GM21737 (cell line): ENCODE results near the gene NTHL1.
"Not testable (repeated sequence)": the region's sequence is repeated elsewhere in the genome, so short reads cannot be mapped to it uniquely, and the experiment has no call there.

ENCODE experiments used
- ATAC-seq: cut with Tn5 transposase; IDR thresholded peaks from one replicate; pipeline ENCODE4 v1.9.1; 2021; ENCODE audit warnings: mild to moderate bottlenecking, moderate library complexity; ENCODE audit not compliant: unreplicated experiment

The NTHL1 gene

DNA sequence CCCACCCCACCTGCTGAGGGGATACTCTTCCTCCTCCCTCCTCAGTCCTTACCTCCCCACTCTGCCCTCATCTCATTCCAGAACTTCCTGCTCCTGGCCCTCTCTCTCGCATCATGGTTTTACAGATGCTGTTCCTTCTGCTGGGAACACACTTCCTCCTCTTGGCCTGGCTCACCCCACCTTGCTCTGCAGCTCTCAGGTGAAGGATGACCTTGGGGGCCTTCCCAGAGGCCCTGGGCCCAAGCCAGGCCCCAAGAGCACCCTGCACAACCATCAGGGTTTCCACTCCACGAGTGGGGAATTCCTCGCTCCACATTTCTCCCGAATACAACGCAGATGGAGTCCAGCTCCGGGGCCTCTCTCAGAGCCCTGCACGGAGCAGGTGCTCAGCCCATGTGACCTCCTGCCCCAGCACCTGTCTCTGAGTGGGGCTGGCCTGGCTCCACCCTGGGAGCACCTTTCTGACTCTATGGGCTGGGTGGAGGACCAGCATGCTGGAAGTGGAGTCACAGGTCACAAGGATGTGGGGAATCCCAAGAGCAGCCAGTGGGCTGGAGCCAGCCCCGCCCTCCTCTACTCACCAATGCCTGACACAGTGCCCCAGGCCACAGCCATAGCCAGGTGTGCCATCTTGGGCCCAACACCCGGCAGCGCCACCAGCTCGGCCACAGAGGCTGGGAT, 4.5 kb downstream of the NTHL1 start:
- ATAC-seq = no peak

DNA sequence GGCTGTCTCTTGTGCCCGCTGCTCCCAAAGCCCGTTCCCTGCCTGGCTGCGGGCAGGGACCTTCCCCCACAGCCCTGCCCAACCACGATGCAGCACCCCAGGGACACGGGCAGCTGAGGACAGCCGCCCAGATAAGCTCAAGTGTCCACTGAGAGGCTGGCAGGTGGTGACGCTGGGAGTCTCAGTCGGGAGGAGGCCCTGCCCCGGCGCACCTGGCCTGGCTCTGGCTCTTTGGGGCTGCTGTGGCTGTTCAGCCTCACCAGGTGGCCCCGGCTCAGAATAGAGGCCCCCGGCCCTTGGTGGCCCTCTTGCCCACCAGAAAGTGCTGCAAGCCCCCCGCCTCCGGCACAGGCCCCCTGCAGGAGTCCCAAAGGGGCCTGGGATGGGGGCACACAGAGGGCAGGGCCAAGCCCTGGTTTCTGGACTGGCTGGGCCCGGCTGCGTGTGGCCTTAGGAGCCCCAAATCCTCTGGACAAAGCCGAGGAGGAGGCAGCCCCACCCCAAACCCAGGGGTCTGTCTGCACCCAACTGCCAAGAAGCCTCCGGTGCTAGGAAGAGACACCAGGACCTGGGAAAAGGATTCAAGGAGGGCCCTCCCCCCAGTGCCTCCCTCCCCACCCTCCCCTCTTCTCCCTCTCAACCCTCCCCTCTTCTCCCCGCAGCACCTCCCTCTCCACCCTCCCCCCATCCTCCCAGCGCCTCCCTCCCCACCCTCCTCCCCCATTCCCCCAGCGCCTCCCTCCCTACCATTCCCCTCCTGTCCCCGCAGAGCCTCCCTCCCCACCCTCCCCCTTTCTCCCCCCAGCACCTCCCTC, 5.3 kb downstream of the NTHL1 start:
- no peak for ATAC-seq

DNA sequence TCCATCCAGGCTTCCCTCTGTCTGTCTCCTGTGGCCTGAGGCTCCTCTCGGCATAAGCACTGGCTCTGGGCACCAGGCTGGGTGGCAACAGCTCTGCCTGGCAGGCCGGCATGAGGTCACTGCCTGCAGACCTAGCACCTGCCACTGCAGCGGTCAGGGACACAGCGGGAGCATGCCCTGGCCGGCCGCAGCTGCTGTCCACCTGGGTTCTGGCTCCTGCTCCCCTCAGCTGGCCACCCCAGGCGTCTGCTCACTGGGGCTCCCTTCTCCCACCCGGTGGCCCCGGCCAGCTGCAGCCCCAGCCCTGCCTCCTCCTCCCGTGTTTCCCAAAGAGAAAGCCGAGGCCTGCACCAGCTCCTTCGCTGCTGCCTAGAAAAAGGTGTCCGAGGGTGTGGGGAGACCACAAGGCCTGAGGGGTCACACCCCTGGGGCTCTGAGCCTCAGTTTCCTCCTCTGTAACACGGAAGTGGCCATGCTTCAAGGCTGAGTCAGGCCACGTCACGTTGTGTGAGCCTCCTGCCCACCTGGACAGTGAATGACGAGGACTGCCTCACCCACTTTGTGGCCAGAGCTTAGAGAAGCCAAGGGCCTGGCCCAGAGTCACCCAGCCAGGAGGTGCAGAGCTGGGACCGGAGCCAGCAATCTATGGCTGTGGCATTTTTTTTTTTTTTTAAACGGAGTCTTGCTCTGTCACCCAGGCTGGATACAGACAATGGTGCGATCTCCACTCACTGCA, 6.7 kb downstream of the NTHL1 start:
- ATAC-seq = no peak

DNA sequence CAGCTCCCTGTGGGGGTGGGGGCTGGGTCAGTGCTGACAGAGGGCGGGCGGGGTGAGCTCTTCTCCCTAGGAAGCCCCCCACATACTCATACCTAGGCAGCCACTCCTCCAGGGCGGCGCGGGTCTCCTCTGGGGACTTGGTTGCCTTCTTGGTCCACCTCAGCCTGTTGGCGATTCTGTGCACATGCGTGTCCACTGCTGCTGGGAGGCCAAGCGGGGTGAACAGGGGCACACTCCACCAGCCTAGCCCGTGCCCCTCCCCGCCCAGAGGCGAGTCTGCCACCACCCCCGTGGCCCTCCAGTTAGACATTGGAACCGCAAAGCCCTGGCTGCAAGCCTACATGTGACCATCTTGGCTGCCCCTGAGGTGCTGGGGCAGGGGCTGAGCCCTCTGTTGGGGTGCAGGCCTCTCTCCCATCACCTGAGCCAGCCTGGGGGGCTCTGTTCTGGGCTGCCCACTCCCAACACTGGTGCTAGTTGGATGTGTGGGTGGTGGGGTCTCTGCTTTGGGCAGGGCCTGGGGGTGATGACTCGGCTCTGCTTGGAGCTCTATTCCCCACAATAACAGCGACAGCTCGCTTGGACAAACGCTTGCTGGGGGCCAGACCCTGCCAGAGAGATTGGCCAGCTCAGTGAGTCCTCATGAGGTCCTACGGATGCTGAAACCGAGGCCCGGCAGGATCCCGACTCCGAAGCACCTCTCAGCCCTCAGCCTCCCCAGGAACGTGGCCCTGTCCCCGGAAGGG, 7.4 kb downstream of the NTHL1 start:
- ATAC-seq = no peak

DNA sequence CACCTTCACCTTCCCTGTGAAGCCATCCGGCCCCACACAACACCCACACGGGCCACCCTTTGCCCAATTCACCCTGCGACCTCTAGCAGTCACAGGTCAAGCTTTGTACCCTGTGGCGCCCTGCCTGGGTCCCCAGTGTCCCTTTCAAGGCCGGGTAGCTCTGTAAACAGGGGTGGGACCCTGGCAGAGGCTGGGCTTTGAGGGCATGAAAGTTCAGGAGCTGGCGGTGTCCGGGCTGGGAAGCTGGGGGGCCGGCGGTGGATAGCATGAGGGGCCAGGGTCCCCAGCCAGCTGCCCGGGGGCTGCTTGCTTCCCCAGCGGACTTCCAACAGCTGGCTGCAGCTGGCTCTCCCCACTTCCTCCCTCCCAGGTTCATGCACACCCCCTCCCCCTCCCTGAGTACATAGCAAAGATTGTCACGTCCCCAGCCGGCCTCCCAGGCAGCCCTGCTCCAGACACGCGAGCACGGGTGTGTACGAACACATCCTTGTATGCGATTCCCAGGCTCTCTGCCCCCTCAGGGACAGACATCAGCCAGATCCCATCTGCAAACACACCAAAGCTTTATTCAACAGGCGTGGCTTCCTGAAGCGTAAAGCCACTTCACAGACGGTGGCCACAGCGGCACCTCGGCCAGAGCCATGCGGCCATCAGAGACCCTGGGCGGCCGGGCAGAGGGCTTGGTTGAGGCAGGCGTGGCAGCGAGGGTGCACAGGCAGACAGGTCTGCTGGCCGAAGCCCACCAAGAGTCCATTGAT, 8.2 kb downstream of the NTHL1 start:
- ATAC-seq = no peak

DNA sequence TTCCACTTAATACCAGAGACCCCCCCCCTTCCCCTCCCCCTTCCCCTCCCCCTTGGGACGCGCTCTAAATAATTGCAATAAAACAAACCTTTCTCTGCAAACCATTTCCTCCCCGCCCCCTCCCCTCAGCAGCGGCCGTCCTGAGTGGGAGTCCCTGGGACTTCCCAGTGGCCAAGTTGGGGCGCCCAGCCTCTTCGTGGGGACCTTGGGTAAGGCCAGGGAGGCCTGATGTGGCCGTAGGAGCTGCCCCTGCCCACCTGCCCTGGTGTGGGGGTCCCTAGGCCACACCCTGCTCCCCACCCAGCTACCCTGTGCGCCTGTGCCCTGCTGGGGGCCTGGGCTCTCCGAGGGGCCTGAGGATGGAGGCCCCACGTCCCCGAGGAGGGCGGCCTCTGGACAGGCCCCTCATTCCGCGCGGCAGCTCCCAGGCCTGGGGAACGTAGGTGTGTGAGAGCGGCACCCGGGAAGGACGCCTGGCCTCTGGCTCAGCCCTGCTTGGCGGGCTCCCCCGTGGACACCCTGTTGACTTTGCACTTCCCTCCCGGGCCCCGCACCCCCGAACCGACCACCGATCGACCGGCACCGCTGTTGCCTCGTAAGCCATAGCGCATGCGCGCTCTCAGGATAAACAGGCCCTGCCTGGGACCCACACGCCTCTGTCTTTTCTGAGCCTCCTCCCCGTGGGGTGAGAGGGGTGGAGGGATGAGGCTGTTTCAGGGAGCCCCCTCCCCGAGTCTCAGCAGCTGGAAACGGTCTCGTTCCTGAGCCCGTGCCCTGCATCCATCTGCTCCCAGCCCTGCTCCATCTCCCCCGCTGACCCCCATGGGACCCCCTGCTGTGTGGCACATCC, 9.0 kb downstream of the NTHL1 start:
- ATAC-seq = no peak

DNA sequence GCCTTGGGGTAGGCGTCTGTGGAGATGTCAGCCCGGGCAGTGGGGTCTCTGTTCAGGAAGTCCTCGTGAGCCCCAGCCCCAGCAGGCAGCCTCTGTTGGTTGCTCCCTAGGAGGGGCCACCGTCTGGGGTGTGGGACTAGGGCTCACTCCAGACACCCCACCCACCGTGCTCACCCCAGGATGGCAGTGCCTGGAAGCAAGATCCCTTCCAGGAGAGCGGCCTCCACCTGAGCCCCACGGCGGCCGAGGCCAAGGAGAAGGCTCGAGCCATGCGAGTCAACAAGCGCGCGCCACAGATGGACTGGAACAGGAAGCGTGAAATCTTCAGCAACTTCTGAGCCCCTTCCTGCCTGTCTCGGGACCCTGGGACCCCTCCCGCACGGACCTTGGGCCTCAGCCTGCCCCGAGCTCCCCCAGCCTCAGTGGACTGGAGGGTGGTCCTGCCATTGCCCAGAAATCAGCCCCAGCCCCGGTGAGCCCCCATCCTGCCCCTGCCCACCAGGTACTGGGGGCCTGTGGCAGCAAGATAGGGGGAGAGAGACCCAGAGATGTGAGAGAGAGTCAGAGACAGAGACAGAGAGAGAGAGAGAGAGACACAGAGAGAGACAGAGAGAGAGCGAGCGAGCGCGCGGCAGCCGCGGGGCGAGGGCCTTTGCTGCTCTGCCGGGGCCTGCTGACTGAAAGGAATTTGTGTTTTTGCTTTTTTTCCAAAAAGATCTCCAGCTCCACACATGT, 9.8 kb downstream of the NTHL1 start:
- no peak for ATAC-seq

DNA sequence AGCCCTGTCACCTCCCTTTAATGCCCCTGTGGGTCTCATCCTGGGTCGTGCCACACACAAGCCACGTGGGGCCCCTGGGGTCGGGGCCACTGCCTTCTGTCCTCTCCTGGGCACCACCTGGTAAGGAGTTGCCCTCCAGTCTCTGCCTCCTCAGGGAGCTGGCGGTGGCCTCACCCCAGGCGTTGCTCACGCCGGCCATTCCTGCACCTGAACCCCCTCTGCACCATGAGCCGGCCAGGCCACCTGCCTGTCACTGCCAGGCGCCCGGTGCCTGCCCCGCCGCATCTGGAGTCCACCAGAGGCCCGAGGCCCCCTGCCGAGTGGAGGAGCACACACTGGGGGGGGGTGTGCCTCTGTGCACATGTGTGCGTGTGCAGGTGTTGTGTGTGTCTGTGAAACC, 10.5 kb downstream of the NTHL1 start:
- no peak for ATAC-seq

DNA sequence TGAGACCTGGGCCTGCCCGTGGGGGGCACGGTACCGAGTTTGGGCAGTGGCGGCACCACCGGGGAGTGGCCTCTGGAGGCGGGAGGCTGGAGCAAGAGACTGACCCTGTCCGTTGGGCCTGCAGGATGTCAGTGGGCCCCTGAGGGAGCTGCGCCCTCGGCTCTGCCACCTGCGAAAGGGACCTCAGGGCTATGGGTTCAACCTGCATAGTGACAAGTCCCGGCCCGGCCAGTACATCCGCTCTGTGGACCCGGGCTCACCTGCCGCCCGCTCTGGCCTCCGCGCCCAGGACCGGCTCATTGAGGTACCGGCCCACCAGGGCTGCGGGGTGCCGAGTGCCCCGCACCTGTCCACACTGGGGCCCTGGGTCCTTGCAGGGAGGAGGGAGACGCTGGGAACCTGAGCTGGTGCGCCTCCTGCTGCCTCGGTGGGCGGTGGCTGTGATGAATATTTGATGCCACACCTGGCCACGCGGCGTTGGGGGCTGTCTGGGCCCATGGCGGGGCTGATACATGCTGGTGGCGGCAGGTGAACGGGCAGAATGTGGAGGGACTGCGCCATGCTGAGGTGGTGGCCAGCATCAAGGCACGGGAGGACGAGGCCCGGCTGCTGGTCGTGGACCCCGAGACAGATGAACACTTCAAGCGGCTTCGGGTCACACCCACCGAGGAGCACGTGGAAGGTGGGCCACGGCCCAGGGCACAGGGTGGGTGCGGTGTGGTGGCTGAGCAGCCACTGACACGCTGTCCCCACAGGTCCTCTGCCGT, 11.3 kb downstream of the NTHL1 start:
- no peak for ATAC-seq

DNA sequence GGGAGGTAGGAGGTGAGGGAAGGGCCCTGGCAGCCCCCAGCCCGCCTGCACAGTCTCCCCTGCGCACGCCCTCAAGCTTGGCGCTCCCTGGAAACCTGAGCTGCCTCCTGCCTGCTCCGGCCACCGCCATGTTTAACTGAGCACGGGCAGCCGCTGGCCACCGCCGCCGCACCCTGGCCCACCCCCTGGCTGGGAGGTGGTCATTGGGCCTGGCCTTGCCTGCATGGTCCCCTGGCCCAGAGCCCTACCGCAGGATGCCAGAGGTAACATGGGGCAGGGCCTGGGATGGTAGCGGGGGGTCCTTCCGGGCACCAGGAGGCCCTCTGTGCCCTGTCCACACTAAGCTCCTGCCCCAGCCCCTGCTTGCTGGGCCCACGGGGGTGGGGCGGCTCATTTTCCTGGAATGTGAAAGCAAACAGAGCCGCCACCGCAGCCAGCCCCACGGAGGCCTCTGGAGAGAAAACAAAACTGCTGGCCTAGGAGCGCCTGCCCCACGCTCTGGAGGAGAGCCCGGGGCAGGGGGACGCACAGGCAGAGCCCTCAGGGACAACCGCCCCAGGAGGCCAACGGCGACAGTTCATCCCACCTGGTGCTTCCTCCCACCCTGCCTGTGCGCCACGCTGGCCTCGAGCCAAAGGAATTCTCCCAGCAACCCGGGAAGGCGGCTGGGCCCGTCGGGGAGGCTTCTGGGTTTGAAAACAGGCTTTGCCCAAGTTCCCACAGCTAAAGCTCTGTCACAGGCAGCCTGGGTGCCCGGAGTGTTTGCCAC, 12.0 kb downstream of the NTHL1 start:
- ATAC-seq = no peak

DNA sequence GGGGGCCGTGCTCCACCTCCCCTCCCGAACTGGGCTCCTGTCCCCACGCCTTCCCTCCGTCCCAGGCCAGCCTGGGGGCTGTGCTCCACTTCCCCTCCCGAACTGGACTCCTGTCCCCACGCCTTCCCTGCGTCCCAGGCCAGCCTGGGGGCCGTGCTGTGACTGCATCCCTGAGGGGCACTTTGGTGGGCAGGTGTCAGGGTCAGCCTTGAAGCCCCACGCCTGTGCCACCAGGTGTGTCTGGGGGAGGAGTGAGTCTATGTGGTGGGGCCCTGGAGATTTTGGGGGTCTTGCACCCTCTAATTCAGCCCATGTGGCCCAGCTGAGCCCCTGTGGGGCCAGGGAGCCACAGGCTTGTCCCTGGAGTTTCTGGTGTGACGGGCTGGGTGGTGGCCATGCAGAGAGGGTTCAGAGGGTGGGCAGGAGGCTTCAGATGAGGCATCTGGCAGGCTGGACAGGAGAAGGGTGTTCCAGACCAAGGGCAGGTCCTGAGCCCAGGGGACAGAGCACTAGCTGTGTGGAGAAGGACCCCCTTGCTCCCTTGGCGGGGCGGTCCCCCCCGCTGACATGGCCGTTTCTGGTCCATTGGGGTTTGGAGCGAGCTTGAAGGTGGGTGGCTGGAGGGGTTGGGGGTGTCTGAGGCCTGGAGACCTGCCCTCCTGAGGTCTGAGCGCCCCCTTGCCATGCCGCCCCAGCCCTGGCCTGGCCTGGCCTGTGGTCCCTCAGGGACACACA, 12.8 kb downstream of the NTHL1 start:
- no peak for ATAC-seq

DNA sequence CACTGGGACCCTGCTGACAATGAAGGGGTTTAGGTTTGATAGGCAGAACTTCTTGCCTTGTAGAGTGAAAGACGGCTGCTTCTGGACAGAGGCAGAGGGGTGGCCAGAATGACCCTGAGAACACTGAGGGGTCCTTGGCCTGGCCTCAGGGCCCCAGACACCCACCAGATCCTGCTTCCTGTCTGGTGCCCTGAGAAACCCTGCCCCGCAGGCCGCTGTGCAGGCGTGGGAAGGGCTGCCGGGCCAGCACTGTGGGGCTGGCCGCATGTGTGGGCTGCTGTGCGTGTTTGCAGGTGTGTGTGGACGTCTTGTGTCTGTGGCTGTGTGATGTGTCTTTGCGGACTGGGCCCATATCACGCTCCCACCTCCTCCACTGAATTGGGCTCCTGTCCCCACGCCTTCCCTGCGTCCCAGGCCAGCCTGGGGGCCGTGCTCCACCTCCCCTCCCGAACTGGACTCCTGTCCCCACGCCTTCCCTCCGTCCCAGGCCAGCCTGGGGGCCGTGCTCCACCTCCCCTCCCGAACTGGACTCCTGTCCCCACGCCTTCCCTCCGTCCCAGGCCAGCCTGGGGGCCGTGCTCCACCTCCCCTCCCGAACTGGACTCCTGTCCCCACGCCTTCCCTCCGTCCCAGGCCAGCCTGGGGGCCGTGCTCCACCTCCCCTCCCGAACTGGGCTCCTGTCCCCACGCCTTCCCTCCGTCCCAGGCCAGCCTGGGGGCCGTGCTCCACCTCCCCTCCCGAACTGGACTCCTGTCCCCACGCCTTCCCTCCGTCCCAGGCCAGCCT, 13.5 kb downstream of the NTHL1 start:
- not testable (repeated sequence) for ATAC-seq

DNA sequence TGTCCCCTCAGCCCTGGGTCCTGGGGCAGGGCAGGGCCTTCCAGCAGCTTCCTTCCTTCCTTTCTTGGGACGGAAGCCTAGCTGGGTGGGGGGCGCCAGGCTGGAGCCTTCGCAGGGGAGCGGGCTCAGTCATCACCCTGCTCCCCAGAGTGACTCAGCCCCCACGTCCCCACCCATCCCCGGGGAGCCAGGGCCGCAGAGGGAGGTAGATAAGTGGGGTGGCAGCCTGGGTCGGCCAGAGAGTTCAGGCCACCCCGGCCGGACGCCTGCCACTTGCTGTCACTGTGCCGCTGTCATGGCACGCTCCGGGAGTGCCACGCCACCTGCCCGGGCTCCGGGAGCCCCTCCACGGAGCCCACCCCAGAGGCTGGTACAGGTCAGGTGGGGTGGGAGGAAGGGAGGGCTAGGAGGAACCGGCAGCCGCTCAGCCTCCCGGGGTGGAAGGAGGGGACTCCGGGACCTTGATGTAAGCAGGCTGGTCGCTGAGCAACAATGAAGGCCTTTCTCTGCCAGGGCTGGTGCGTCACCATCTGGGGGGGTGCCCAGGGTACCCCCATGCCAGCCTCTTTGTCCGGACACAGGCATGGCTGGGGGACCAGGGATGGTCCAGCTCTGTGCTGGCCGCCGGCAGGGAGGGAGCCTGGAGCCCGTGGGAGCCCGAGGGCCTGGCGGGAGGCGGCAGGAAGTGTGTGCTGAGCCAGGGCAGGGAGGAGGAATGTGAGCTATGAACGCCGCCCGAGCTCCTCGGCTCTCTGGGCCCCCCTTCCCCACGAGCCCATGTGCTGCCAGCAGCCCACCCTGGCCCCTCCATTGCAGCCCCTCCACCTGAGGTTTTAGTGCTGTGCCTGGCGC, 14.4 kb downstream of the NTHL1 start:
- ATAC-seq = no peak

DNA sequence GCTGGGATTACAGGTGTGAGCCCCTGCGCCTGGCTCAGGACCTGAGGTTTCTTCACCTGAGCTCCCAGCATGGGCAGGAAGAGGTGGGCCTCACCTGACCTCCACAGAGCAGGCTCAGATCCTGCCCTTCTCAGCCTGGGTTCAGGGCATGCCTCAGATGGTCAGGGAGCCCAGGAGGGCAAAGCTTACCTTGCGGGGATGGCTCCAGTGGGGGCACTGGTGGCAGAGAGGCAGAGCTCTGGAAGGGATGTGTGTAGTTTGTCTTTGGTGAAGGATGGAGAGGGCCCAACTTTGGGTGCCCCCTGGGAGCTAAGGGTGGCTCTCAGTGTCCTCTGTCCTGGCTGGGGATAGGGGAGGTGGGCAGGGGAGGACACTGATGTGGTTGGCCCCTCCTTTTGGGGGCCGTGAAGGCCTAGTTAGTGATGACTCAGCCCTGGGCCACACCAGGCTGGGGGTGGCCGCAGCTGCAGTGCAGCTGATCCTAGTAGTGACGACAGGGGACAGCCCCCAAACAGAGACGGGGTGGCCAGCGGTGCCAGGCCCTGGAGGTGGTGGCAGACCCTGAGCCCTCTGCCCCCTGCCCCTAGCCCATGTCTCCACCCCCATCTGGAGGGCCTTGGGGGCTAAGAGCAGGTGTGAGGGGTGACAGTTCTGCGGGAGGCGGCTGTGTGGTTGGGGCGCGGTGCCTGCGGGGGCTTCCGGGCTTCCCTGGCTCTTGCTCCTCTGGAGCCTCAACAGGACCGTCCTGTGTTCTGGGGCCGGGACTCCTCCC, 15.2 kb downstream of the NTHL1 start:
- no peak for ATAC-seq
